GM19395 (cell line): Measurements from ENCODE around the gene SOX13.

Source experiments
- ATAC-seq: cut with Tn5 transposase; IDR thresholded peaks from one replicate; pipeline ENCODE4 v1.9.1; 2021; ENCODE audit warnings: mild to moderate bottlenecking, moderate library complexity; ENCODE audit not compliant: unreplicated experiment

SOX13 gene

GRCh38 chr1:204149635-204150565 lies 77.0 kb downstream of the SOX13 start:
- no peak for ATAC-seq

- ATAC-seq = no peak
Measured at GRCh38 chr1:204150702-204151551, 78.0 kb downstream of the SOX13 start.

DNA sequence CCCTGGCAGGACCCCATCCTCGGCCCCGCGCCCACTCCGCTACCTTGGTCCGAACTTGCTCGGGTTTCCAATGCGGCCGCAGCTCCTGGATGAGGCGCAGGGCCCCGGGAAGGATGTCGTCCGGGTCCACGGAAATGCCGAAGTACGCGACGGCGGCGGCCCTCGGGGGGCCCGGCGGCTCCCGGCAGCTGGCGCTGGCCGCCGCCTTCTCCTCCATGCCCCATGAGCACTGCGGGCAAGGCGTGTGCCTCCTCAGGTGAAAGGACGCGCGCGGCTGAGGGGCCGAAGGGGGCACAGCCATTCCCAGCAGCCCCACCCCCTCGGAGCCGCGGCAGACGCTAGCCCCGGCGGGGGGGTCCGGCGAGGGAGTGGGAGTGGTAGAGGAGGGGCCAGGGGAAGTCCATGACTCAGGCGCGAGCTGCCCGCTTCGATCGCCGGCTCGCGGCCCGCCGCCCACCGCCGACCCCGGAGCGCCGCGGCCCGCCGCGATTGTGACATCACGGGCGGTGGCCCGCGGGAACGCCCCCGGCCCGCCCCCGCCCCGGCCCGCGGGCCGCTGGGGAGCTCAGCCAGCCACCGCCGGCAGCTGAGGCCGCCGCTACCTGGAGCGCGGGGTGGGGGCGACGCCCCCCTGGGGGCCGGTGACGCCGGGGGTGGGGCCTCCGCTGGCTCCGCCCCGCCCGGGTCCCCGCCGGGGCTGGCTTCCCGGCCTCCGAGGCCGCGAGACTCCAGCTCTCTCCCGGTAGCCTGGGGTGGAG lies 78.8 kb downstream of the SOX13 start, which contains the start of gene ETNK2:
Gene ETNK2 (minus strand): TSS at position 493 of the 758 bp plus-strand sequence. CDS start 192 bp downstream, at position 301.
- no peak for ATAC-seq

DNA sequence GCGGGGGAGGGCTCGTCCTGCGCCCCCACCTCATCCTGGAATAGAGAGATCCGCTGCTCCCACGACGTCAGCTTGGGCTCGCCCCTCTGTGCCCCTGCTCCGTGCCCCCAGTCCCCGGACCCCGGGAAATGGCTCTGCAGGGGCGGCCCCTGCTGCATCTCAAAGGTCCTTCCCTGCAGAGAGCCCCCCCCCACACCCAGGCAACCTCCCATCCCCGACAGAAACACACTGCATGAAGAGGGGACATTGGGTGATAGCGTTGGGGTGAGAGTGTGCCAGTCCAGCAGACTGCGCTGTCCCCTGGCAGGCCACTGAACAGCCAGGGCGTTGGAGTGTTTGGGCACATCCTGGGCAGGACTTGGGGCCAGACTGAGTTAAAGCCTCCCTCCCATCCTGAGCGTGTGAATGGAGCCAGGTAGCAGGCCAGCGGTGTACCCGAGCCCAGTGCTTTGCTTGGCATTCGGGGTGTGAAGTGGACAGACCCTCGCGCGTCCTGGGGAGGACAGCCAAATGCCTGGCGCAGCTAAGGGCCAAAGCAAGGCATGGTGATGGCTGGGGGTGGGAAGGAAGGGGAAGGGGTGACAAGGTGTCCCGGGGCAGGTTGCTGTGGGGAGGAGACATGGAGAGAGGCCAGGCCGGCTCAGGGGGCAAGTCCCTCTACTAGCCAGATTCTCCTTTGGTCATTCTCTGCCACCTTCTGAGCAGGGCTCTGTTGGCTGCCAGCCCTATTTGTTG lies 79.6 kb downstream of the SOX13 start:
- ATAC-seq = no peak

DNA sequence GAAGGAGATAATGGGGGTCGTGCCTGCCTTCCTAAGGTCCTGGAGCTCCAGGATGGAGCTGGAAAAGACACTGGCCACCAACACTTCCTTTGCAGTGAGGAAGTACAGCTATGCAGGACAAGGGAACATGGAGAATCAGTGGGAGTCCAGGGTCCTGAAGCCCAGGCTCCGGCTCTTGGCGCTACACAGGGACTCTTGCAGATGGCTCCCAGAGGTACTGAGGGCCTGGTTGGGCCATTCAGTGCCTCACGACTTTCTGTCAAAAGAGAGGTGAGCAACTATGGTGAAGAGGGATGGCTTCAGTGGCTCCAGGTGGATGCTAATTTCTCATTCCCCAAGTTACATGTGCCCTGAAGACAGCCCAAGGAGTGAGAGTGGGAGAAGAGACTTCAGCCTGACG lies 80.8 kb downstream of the SOX13 start:
- no peak for ATAC-seq

- no peak for ATAC-seq
Measured at GRCh38 chr1:204154568-204155255, 81.8 kb downstream of the SOX13 start.

DNA sequence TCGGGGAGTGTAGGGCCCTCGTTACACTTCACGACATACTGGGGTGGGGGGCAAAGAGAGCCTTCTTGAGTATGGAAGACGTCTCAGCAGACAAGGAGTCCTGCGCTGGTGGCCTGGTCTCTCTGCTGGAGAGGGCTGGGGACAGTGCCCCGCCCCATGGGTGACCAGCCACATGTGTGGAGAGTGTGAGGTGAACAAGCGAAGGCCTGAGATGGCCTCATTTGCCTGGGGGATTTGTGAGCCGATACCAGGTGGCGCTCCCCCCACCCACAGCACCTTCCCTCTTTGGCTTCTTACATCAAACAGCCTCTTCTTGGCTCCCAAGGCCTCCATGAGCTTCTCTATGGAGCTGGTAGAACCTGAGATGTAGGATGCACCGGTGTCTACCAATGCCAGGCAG lies 83.0 kb downstream of the SOX13 start:
- ATAC-seq = no peak

- no peak for ATAC-seq
Measured at GRCh38 chr1:204157962-204158361, 85.0 kb downstream of the SOX13 start.

DNA sequence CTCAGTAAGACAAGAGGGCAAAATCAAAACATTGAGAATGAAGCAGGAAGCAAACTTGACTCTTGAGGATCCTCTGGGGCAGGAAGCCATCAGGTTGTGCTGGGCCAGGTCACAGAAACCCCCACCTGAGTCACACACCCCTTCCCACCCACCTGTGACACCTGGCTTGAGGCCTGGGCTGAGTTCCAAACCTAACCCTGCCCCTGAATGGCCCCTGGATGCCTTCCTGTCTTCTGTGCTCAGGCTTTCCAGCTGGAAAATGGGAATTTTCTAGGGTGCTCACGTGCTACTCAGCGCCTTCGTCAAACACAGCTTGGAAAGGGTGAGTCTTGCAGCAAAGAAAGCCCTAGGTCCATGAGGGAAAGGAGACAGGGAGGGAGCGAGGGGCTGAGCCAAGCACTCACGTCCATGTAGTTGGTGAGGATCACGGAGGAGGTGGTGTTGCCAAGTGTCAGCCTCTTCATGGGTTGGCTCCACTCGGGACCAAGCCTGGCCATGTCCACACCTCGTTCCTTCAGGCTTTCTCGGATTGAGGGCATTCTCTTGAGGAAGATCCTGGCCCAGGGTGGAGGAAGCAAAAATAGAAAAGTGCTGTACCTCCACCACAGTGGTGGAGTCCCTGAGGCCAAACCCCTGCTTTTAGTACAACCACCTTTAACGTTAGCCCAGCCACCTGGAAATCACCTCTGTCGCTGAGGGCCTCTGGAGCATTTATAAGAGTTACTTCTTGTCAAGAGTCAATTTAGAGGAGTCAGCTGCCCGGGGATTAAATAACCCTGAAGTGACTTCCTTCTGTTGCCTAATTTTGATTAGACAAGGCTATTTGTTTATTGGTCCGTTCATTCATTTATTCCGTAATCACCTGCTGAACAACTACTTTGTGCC lies 88.9 kb downstream of the SOX13 start:
- ATAC-seq = no peak

GRCh38 chr1:204162494-204163074 lies 89.7 kb downstream of the SOX13 start:
- no peak for ATAC-seq

GRCh38 chr1:204166219-204166618 lies 93.3 kb downstream of the SOX13 start, which contains the start of gene REN:
TSS of gene REN (minus strand) at chr1:204166337. CDS start at chr1:204166293, 44 bp downstream.
- no peak for ATAC-seq

DNA sequence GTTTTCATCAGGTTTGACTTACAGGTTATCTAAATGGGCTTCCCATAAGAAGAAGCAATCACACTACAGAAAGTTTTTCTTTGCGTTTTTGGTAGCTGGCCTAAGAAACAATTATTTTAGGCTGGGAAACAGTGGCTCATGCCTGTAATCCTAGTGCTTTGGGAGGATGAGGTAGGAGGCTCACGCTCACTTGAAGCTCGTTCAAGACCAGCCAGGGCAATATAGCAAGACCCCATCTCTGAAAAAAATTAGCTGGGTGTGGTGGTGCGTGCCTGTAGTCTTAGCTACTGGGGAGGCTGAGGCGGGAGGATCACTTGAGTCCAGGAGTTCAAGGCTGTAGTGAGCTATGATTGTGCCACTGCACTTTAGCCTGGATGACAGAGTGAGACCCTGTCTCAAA lies 94.8 kb downstream of the SOX13 start:
- ATAC-seq = no peak

- ATAC-seq = no peak
Measured at GRCh38 chr1:204169858-204170257, 96.9 kb downstream of the SOX13 start.

GRCh38 chr1:204170494-204171155 lies 97.7 kb downstream of the SOX13 start:
- no peak for ATAC-seq

DNA sequence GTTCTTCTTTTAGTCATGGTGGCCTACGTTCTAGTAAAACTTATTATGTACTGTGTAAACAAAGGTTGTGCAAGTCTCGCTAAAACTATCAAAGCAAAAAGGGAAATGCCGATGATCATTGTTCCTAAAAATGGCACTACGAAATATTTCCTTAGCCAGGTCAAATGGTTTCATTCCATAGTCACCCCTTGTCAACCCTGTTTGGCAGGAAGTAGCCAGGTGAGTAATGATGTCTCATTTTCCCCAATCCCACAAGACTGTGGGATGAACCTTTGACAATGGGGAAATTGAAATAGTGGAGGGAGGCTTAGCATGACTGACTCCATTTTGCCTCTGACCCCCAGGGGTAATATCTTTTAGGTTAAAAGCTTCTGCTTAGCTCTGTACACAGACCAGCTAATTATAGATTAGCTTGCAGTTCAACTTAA lies 98.8 kb downstream of the SOX13 start:
- no peak for ATAC-seq

GRCh38 chr1:204172404-204173029 lies 99.6 kb downstream of the SOX13 start:
- ATAC-seq = no peak

DNA sequence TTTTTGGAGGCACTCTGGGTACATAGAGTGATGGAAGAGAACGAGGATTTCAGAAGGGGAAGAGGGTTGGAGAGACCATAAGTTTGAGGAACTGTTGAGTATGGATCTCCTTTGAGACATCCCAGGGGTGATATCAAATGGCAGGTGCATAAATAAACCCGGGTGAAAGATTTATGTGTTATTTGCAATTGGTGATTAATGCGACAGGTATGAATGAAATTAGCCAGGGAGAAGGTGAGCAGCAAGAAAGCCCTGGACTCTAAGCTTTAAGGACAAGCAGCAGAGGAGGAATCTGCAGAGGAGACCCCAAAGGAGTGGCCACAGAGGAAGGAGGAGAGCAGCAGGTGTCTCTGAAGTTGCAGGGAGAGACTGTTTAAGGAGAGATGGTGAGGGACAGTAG lies 102.0 kb downstream of the SOX13 start:
- ATAC-seq = no peak
